Activated T-cell treated with anti-CD3 and anti-CD28 coated beads for 4 hours (primary cell): ENCODE data around the gene RTN4RL1.

Experiments
- DNase-seq: peaks from one replicate; pipeline ENCODE4 v3.0.0-alpha.2; 2020

Gene RTN4RL1

GRCh38 chr17:2058586-2059546 is 33.7 kb upstream of the RTN4RL1 start:
- DNase-seq, result no peak

GRCh38 chr17:2057760-2058585 is 32.8 kb upstream of the RTN4RL1 start:
- DNase-seq, result no peak

GRCh38 chr17:2057175-2057759 is 32.1 kb upstream of the RTN4RL1 start:
- DNase-seq, result no peak

GRCh38 chr17:2056206-2057174 is 31.4 kb upstream of the RTN4RL1 start:
- DNase-seq, result no peak

GRCh38 chr17:2055292-2056205 is 30.4 kb upstream of the RTN4RL1 start:
- no peak for DNase-seq

- DNase-seq, result peak; percentile 68
These were observed 29.6 kb upstream of the RTN4RL1 start, which contains the start of gene HIC1 for GRCh38 chr17:2054512-2055291. Gene HIC1, plus strand, starts transcription at chr17:2055103. Its CDS starts 1,588 bp downstream, at chr17:2056691.

- DNase-seq, result no peak
These were observed 29.1 kb upstream of the RTN4RL1 start for GRCh38 chr17:2054262-2054511.

- peak; percentile 63 for DNase-seq
These were observed 28.5 kb upstream of the RTN4RL1 start for GRCh38 chr17:2053380-2054261.

- DNase-seq, result no peak
These were observed 26.9 kb upstream of the RTN4RL1 start for GRCh38 chr17:2051933-2052559.

- DNase-seq, result no peak
These were observed 26.2 kb upstream of the RTN4RL1 start for GRCh38 chr17:2051061-2051932.

- peak; percentile 69 for DNase-seq
These were observed 25.3 kb upstream of the RTN4RL1 start for GRCh38 chr17:2050300-2051060.

- peak; percentile 94 for DNase-seq
These were observed 24.5 kb upstream of the RTN4RL1 start for GRCh38 chr17:2049333-2050299.

- DNase-seq, result no peak
These were observed 23.7 kb upstream of the RTN4RL1 start for GRCh38 chr17:2048805-2049204.

- DNase-seq, result no peak
These were observed 22.5 kb upstream of the RTN4RL1 start for GRCh38 chr17:2047590-2047989.

GRCh38 chr17:2044263-2044894 is 19.2 kb upstream of the RTN4RL1 start:
- no peak for DNase-seq
